HG02678 (cell line): ENCODE results near the gene NEDD4L.

Source experiments
- ATAC-seq: cut with Tn5 transposase; IDR thresholded peaks from one replicate; pipeline ENCODE4 v1.9.1; 2021; ENCODE audit warnings: mild to moderate bottlenecking, moderate library complexity; ENCODE audit not compliant: unreplicated experiment

Gene NEDD4L

GRCh38 chr18:58177004-58177717, 133.1 kb downstream of the NEDD4L start:
- no peak for ATAC-seq

DNA sequence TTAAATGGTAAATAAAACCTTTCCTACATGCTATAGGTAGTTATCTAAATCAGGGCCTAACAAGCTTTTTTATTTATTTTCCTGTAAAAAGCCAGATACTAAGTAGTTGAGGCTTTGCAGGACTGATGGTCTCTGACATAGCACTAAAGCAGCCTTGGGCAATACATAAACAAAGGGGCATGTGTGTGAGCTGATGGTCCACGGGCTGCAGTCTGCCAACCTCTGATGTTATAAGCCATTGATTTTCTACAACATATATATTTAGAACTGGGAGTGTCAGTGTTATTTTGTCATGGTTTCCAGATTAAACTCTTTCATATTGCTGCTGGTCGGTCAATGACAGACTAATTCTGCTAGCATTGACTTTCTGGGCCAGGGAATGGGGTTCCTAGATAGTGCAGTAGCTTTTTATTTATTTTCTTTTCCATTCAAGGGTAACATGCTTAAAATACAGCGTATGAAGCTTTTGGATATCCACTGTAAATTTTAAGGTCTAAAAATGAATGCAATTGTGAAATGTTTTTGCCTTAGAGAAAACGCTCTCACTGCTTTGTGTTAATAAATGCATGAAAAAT, 134.0 kb downstream of the NEDD4L start:
- no peak for ATAC-seq

GRCh38 chr18:58178511-58178910, 134.5 kb downstream of the NEDD4L start:
- no peak for ATAC-seq

- no peak for ATAC-seq
Observed at GRCh38 chr18:58180172-58180571, 136.1 kb downstream of the NEDD4L start.

- no peak for ATAC-seq
Observed at GRCh38 chr18:58180738-58181353, 136.8 kb downstream of the NEDD4L start.

GRCh38 chr18:58181988-58182387, 138.0 kb downstream of the NEDD4L start:
- no peak for ATAC-seq

- no peak for ATAC-seq
Observed at GRCh38 chr18:58183226-58183625, 139.2 kb downstream of the NEDD4L start.

- ATAC-seq: no peak
Observed at GRCh38 chr18:58186258-58186948, 142.4 kb downstream of the NEDD4L start.

GRCh38 chr18:58187674-58188073, 143.6 kb downstream of the NEDD4L start:
- ATAC-seq: no peak

DNA sequence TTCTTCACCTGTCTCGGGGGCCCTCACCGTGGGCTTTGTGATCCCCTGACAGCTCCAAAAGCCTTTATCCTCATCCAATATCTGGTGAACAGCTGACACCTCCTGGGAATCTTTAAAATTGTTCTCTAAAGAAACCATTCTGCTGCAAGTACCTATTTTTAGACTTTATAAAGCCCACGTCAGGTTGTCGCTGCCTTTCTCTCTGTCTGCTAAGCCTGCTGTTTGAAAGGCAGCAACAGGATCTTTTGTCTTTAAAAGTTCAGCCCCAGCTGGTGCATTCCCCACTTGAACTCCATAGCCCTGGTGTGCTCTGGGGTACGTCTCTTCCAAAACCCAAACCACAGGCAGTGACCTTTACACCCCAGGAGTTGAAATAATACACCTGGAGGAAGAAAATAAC, 145.0 kb downstream of the NEDD4L start:
- no peak for ATAC-seq

DNA sequence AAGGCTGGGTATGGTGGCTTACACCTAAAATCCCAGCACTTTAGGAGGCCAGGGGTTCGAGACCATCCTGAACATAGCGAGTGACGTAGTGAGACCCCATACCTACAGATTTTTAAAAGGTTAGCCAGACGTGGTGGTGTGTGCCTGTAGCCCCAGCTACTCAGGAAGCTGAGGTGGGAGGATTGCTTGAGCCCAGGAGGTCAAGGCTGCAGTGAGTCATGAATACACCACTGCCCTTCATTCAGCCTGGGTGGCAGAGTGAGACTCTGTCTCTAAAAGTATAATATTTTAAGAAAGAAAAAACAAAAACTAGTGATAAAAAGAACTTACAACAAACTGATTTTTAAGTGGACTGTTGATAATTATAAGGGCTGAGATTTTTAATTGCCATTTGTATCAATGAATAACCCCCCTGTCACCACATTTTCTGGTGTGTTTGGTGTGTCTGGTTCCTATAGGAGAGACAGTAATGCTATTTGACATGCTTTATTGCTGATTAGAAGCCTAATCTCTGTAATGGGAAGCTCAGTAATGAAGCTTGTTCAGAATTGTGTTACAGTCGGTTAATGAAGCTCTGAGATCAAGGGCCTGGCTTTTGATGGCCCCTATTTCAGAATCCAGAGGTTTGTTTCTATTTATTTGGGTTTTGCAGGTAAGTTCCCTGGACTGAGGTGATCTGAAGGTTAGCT, 147.0 kb downstream of the NEDD4L start:
- no peak for ATAC-seq

DNA sequence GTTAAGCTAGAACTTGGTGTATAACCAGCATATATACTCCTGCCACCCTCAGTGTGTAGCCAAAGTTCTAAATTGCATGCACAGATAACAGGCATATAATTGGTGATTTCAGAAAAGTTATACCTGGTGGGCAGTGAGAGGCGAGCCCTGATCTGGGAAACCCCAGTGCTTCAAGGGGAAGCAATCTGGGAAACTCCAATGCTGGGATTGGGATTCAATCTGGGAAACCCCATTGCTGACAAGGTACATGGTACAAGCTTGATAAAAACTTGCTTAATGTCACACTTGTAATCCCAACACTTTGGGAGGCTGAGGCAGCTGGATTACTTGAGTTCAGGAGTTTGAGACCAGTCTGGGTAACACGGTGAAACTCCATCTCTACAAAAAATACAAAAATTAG, 147.6 kb downstream of the NEDD4L start:
- ATAC-seq: no peak

DNA sequence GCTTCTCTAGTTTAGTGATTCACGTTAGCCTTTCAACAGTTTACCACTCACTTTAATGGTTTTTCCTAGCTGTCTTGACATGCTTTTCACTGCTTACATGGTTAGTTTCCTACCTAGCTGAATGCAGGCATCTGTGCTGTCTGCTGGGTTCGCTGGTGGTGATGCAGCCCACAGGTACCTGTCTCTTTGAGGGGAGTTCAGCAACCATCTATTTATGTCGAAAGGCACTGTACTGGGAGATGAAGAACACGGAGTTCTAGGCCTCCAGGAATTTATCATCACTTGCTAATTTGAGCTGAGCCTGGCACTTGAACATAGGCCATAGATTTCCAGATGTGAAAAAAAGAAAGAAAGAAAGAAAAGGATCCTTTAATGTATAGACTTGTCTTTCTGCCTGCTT, 148.5 kb downstream of the NEDD4L start:
- ATAC-seq: no peak

GRCh38 chr18:58194028-58194427, 150.0 kb downstream of the NEDD4L start:
- ATAC-seq: no peak

- ATAC-seq: no peak
Observed at GRCh38 chr18:58195278-58195765, 151.3 kb downstream of the NEDD4L start.

DNA sequence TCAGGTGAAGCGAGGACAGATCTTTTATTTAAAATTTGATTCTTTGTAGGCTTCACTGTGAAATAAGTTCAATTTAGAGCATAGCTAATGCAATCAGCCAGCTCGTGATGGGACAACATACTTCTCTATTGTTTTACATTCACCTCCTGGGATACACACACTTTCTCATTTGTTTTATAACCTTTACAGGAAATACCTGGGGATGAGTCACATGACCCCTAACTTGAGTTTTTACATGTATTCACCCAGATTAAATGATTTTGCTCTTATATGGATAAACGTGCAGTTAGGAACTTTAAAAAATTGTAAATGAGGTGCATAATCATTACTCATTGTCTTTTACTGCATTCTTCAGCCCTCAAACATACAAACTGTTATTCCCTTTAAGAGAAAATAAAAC, 152.1 kb downstream of the NEDD4L start:
- no peak for ATAC-seq

DNA sequence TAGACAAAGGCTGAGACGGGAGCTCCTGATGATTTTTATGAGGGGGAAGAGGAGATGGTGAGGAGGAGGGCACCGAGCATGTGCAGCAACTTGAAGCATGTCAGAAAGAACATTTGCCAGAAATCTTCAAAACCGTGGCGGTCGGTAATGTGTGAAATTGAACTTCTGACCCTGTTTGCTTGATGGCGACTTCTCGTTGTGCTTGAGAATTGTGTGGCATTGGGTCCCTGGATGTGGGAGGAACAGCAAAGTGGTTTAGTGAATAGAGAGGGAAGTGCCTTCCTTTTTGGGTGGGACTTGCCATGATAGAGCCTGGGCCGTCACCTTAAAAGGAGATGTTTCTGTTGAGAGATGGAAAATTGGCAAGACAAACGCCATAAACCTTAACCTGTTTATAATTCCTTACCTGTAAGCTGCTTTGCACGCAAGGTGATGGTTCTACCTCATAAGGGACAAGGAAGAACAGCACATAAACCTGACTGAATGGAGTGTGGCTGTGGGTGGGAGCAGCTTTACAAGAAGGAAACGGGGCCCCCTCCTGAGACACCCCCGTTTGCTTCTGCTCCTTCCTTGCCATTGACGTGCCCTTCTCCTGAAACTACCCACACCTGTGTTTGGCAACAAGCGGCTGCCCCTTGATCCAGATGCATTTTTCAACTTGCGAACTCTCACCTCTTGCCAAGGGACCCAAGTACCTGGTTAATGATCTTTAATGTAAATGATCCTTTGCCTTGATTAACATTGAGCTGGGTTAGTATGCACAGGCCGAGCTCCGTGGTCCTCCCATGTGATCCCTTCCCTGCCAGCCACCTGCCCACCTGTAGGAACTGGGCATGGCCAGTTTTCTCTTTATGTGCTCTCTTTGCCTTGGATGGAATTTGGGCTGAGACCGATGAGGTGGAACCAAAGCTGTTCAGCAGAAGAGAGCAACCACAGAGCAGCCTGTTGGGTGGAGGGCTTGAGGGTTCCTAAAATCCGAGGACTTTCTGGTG, 153.2 kb downstream of the NEDD4L start:
- ATAC-seq: no peak

- ATAC-seq: no peak
Observed at GRCh38 chr18:58201268-58201667, 157.2 kb downstream of the NEDD4L start.

DNA sequence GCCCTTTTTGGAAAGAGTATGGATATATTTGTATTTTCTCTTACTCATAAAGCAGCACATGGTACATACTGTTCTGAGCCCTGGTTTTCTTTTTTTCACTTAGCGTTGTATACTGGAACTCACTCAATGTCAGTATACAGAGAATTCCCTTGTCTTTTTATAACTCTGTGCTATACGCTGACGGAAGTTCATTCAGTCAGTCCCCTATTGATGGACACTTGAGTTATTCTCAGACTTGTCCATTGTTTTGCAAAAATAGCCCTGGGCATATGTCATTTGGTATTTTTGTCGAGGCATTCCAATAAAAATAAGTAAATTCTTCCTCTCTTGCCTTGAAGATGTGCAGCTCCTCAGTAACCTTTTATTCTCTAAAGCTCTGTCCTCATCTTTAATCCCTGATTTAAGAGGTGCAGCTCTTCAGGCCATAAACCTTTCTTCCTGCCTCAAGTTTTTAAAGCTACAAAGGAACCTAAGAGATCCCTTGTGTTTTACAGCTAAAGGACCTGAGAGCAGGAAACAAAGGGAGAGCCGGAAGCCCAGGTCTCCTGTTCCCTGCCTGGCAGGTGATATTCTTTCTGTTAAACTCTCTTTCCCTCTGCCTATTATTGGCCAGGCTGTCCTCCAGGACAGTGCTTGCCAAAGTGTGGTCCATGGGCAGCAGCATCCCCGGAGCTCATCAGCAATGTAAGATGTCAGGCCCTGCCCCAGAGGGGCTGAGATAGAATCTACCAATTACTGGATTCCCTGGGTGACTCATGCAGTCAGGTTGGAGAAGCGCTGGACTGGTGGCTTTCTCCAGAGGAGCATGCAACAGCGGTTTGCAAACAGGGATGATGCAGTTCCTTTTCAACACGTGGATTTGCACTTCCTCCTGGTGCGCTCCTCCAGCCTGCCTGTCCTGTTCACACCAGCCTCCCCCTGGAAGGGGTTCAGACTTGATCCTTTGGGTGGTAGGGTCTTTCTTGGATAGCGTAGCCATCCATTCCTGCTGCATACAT, 158.0 kb downstream of the NEDD4L start:
- no peak for ATAC-seq
